LNCAP (cell line): ENCODE measurements around the gene FGD6.

Experiments
- TF ChIP-seq, protein P1 (sequence below): fragments of 450-650 bp; IDR thresholded peaks from 2 replicates; pipeline ENCODE4 v1.5.1; 2017; ENCODE audit warnings: mild to moderate bottlenecking

The FGD6 gene

DNA sequence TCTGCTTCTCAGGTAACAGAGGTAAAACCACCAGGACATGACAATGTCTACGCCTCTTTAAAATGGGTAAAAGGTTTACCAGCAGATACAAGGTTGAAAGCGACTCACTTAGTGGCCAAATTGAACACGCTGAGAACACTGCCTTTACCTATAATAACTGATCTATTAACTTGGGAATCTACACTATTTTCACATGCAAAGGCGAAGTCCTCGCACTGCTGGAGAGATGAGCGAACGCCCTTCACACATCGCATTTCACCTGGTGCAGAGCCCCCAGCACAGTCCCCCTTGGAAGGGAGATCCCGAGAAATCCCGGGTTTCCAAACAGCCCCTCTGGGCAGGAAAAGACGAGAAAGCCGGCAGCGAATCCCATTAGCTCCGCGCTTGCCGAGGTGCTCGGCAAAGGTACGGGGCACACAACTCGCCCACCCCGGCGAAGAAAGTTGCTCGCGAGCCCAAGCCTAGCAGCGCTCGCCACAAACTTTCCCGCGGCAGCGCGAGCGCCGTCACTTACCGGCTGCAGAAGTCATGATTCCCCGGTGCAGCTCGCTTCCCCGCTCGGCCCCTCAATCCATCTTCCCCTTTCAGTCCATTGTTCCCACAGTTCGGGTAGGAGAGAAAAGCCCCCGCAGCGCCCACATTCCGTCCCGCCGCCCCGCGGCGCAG lies 423 bp downstream of the FGD6 start:
- TF ChIP-seq, protein P1, sequence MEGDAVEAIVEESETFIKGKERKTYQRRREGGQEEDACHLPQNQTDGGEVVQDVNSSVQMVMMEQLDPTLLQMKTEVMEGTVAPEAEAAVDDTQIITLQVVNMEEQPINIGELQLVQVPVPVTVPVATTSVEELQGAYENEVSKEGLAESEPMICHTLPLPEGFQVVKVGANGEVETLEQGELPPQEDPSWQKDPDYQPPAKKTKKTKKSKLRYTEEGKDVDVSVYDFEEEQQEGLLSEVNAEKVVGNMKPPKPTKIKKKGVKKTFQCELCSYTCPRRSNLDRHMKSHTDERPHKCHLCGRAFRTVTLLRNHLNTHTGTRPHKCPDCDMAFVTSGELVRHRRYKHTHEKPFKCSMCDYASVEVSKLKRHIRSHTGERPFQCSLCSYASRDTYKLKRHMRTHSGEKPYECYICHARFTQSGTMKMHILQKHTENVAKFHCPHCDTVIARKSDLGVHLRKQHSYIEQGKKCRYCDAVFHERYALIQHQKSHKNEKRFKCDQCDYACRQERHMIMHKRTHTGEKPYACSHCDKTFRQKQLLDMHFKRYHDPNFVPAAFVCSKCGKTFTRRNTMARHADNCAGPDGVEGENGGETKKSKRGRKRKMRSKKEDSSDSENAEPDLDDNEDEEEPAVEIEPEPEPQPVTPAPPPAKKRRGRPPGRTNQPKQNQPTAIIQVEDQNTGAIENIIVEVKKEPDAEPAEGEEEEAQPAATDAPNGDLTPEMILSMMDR: no peak

DNA sequence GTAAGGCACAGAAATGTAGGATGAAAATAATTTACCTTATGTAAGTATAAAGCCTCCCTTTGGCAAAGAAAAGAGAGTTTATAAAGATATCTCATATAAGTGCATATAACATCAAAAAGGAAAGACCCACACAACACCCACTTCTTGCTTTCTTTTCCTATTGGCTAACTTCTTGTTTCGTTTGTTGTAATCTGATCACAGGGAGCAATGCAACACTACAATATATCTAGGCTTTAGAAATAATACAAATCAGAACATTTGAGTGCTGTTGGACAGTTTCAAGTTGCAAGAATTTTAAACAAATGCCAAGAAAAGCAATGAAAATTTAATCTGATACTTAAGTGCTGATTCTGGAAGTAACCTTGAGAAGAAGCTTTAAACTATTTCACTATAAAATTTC lies 1.3 kb downstream of the FGD6 start:
- TF ChIP-seq, protein P1: no peak

DNA sequence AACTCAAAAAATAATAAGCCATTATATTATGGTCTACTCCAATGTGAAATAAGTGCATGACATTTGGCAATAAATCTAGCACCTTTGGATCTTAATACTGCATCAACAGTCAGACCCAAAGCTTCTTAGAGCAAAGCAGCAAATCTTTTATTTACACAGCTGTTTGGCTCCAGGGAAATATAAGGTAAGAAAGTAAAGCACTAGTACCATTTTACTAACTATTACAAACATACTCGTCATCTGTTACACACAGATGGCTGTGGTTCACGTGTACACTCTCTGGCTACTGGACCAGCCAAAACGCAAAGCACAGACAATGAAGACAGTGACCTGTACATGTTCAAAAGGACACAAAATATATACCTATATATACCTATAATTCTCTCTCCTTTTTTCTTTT lies 2.8 kb downstream of the FGD6 start:
- TF ChIP-seq, protein P1: no peak

DNA sequence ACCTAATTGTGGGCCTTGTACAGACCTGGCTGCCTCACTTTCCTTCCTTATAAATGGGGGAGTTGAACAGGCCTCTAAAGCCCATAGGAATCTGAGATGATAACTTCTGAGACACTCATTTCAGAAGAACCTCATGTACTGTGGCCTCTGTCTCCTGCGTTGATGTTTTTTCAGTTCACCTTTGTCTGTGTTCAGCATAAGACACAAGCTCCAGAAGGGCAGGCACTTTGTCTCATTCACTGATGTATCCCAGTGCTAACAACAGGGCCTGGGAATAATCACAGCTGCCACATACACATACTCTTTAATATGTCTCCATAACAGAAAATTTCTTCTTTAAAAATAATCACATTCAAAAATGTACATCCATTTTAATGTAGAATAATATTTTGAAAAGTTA lies 3.3 kb downstream of the FGD6 start:
- TF ChIP-seq, protein P1: no peak

DNA sequence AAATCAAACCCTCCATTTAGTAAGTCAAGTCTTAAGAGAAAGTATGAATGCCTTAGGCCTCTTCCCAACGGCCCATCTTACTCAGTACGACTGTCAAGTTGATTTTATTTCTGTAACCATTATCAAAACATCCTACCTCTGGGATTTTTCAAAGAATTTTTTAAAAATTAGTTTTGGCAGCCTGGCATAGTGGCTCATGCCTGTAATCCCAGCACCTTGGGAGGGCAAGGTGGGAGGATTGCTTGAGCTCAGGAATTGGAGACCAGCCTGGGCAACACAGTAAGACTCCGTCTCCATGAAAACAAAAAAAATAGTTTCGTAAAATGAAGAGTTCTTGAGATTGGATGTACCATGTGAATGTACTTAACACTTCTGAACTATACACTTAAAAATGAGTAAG lies 4.1 kb downstream of the FGD6 start:
- TF ChIP-seq, protein P1: no peak

DNA sequence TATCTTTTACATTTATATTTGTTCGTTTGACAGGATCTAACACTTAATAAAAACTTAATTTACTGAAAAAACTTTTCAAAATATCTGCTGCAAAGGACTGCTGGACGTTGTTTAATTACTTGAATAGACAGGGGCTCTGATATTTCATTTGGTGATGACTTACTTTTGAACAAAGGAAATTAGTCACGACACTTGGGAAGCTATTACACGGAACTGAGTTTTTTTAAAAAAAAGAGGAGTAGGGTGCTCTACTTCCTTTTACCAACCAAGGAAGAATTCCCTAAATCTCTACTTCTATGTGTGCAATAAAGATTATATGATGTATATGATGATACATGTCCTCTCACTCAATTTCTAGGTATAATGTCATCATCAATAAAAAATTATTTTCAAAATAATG lies 4.7 kb downstream of the FGD6 start:
- TF ChIP-seq, protein P1: no peak

DNA sequence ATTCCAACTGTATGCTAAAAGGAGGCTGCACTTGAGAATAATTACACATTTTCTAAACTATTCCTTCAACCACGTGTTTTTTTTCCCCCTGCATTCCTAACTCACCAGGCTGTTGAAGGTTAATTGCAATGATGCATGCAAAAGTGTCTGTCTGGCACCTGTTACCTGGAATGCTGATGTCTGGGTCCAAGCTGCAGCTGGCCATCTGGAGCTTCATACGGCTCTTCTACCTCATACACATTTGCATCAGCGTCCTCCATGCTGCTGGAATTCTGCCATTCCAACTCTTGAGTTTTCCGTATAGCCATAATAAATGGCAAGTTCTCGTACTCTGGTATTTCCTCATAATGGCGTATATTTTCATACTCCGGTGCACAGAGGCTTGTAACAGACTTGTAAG lies 8.6 kb downstream of the FGD6 start:
- TF ChIP-seq, protein P1: no peak

DNA sequence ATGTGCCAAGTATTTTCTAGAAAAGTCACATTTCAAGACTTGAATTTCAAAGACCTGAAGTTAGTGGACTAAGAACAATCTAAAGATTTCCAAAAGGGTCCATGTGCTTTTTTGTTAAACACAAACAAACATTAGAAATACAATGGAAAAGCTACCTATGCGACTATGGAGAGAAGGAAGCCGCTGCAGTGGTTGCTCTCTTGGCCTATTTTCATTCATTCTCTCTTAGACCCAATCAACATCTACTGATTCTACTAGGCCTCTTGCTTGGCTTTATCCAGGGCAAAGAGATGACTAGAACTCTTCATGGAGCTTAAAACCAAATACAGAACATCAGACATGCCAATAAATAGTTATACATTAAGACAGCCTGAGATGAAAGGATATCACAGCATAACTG lies 9.9 kb downstream of the FGD6 start:
- TF ChIP-seq, protein P1: no peak
